HTR-8/SVneo (cell line): ENCODE data around the gene HTT.

Experiments
- DNase-seq: peaks from one replicate; pipeline ENCODE4 v3.0.0; 2011; ENCODE audit warnings: low spot score, mixed read lengths; ENCODE audit not compliant: insufficient read length
- FAIRE-seq: peaks from 2 replicates; lab custom pipeline; 2011; peaks lifted over from hg19 to GRCh38; lab: Jason Lieb, UNC

Gene HTT

GRCh38 chr4:3276986-3277385 lies 202.5 kb downstream of the HTT start:
- FAIRE-seq (no peak), DNase-seq (no peak)

GRCh38 chr4:3280466-3280865 lies 206.0 kb downstream of the HTT start:
- FAIRE-seq: no peak
- no peak for DNase-seq

GRCh38 chr4:3283483-3283882 lies 209.0 kb downstream of the HTT start:
- no peak for DNase-seq
- no peak for FAIRE-seq

DNA sequence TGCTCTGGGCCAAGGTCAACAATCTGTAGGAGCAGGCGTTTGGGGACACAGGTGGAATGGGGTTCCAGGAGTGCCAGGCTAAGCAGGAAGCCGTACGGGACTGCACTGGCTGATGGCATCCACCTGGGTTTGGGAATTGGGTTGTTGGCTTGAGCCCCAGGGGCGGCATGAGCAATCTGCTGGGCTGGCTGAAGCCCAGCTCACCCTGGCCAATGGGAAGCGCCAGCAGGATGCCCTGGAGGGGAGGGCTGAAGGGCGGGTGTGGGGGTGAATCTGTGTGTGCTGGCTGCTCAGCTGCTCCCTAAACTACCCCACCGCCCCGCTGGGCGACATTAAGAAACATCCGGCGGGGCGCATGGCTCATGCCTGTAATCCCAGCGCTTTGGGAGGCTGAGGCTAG lies 209.4 kb downstream of the HTT start:
- DNase-seq (no peak), FAIRE-seq (no peak)

- no peak for DNase-seq
- no peak for FAIRE-seq
Observed at GRCh38 chr4:3284734-3285557, 210.5 kb downstream of the HTT start.

- DNase-seq (no peak), FAIRE-seq (no peak)
Observed at GRCh38 chr4:3285558-3286334, 211.3 kb downstream of the HTT start.

- DNase-seq (no peak), FAIRE-seq (no peak)
Observed at GRCh38 chr4:3286335-3287175, 212.1 kb downstream of the HTT start.

- no peak for DNase-seq
- FAIRE-seq: no peak
Observed at GRCh38 chr4:3287271-3287971, 212.9 kb downstream of the HTT start.

DNA sequence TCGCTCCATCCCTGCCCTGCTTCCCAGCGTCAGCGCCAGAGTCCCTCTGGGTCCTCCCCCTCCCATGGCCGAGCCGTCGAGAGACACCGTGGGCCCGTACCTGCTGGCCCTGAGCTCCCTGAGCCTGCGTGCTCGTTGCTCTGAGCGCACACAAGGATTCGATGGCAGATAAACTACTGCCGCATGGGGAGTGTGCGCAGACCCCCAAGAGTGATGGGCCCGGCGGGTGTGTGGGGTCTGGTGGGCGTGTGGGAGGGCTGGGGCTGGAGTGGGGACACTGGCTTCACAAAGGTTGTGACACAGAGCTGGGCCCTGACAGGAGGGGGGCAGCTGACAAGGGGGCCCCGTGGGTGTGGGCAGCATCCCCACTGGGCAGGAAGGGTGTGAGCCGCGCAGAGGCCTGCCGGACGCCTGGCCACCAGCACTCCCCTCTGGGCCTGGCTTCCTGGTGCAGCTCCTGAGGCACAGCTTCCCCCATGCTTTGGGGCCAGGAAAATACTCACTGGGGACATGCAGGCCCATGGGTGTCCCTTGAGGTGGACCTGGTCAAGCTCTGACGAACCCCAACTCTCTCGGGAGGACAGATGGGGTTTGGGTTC lies 213.6 kb downstream of the HTT start:
- DNase-seq: no peak
- FAIRE-seq: no peak

- FAIRE-seq: no peak
- DNase-seq: no peak
Observed at GRCh38 chr4:3288571-3289094, 214.2 kb downstream of the HTT start.

DNA sequence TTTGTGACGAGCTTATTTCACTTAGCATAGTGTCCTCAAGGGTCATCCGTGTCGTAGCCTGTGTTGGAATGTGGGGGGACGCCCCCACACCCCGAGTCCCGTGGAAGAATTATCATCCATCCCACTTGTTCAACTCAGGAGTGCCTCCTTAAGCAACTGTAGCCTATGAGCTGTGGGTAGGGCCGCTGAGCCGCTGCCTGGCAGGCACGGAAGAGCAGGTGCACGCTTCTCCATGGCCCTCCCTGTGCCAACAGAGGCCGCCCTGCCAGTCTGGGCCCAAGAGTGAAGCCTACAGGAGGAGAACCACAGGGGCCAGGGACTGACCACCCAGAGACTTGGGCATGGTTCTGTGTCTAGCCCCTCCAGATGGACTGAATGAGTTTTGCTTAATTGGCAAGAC lies 216.0 kb downstream of the HTT start:
- FAIRE-seq (no peak), DNase-seq (no peak)

- no peak for DNase-seq
- no peak for FAIRE-seq
Observed at GRCh38 chr4:3290889-3291321, 216.4 kb downstream of the HTT start.

- FAIRE-seq: peak; percentile 23
- peak; percentile 18 for DNase-seq
Observed at GRCh38 chr4:3291411-3291968, 217.0 kb downstream of the HTT start.

DNA sequence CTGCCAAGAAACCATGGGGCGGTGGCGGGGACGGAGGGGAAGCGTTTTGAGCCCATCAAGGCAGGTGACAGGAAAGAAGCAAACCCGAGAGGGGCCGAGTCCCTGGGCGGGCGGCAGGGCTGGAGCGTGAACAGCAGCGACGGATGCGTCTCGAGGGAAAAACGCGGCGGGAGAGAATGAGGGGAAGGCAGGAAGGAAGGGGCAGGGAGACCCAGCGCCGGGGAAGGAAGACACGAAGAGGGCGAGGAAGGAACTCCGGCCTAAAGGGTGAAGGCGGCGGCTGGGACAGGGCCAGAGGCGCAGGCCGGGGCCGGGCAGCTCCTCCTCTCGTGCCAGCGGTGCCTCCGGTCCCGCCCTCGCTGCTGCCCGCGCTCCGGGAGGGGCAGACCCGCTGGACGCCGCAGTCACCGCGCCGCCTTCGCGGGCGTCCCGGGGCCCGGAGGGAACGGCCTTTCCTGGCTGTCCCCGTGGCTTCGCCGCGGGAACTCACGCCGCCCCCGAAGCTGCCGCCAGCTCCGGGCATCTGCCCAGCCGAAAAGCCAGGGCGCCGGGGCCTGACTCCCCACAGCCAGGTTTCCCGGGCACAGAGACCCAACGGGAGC lies 217.6 kb downstream of the HTT start:
- FAIRE-seq (peak; percentile 9), DNase-seq (peak; percentile 59)

GRCh38 chr4:3292571-3293400 lies 218.3 kb downstream of the HTT start, which contains the start of gene RGS12:
TSS of gene RGS12 (plus strand) at chr4:3293021. CDS start at chr4:3316171, 23,150 bp downstream.
- FAIRE-seq: peak; percentile 83
- DNase-seq: peak; percentile 99
